Mammary epithelial cell (primary cell): Measurements from ENCODE around the gene OR2W3.

Source experiments
- EZH2 ChIP-seq: IDR thresholded peaks from 2 replicates; pipeline ENCODE4 v1.6.1; 2012; ENCODE audit warnings: low read length, inconsistent platforms, borderline replicate concordance
- TF ChIP-seq, protein P1 (sequence below), 2 donors: IDR thresholded peaks in 1 of 2; conservative IDR thresholded peaks in 1 of 2; 2 replicates each; pipeline ENCODE4 v1.5.1; 2011 to 2012; ENCODE audit warnings: inconsistent platforms in 2 of 2, low read length in 2 of 2, mild to moderate bottlenecking in 2 of 2, control low read depth in 1 of 2, low read depth in 1 of 2; ENCODE audit not compliant: insufficient read depth in 1 of 2; ENCODE audit errors: extremely low read depth in 1 of 2

- no peak for TF ChIP-seq EZH2
- TF ChIP-seq, protein P1, sequence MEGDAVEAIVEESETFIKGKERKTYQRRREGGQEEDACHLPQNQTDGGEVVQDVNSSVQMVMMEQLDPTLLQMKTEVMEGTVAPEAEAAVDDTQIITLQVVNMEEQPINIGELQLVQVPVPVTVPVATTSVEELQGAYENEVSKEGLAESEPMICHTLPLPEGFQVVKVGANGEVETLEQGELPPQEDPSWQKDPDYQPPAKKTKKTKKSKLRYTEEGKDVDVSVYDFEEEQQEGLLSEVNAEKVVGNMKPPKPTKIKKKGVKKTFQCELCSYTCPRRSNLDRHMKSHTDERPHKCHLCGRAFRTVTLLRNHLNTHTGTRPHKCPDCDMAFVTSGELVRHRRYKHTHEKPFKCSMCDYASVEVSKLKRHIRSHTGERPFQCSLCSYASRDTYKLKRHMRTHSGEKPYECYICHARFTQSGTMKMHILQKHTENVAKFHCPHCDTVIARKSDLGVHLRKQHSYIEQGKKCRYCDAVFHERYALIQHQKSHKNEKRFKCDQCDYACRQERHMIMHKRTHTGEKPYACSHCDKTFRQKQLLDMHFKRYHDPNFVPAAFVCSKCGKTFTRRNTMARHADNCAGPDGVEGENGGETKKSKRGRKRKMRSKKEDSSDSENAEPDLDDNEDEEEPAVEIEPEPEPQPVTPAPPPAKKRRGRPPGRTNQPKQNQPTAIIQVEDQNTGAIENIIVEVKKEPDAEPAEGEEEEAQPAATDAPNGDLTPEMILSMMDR (conservative IDR thresholded peaks at IDR 0.05 in 1 of 2, IDR thresholded peaks at IDR 0.05 in 1 of 2; ENCODE audit: extremely low read depth in 1 of 2, insufficient read depth in 1 of 2, low read depth in 1 of 2, low read length in 2 of 2): no peak
These were observed 30.0 kb upstream of the OR2W3 start for GRCh38 chr1:247865416-247865815.
